Spinal cord (tissue), 10 donors: ENCODE results near the gene DRAP1. TPM values are rescaled to one million over a fixed set of nuclear protein-coding genes. Genes with fewer than 3 reads are reported as not detected.
A peak's percentile ranks its signal among the peaks of the same experiment; 100 is the strongest.

Experiments
- DNase-seq, 6 donors: peaks; one replicate each; pipeline versions ENCODE4 v3.0.0 to v3.0.0-alpha.2; 2013 to 2015; ENCODE audit warnings: low spot score in 6 of 6, low read depth in 4 of 6
- H3K27ac ChIP-seq: one replicate; pipeline ENCODE4 v1.5.1; 2013; ENCODE audit warnings: low read depth, low read length, control low read depth
- H3K27me3 ChIP-seq: one replicate; pipeline ENCODE4 v1.6.1; 2013; ENCODE audit warnings: low read length; ENCODE audit not compliant: control insufficient read depth, insufficient read depth
- H3K36me3 ChIP-seq: one replicate; pipeline ENCODE4 v1.6.1; 2013; ENCODE audit warnings: low read length; ENCODE audit not compliant: control insufficient read depth, insufficient read depth
- H3K4me1 ChIP-seq: one replicate; pipeline ENCODE4 v1.6.1; 2013; ENCODE audit warnings: low read length; ENCODE audit not compliant: control insufficient read depth, insufficient read depth
- H3K4me3 ChIP-seq: one replicate; pipeline ENCODE4 v1.5.1; 2013; ENCODE audit warnings: low read depth, low read length, control low read depth
- H3K9me3 ChIP-seq: one replicate; pipeline ENCODE4 v1.6.1; 2013; ENCODE audit warnings: low read length; ENCODE audit not compliant: control insufficient read depth, insufficient read depth
- WGBS: methylation state at CpG from one replicate; pipeline ENCODE4 v1.1.5; 2013; ENCODE audit warnings: missing lambda C conversion rate; ENCODE audit not compliant: insufficient coverage; 5-methylcytosine and 5-hydroxymethylcytosine counted together
- polyA plus RNA-seq, 2 donors: library from polyadenylated mRNA; unstranded; fragments of 120-200 nt; gene quantifications; one replicate each; pipeline ENCODE4 v1.2.1, GENCODE V29; 2013; ENCODE audit not compliant: insufficient read length in 2 of 2
- total RNA-seq, 2 donors: library from RNA; depleted of rRNA in 1 of 2; stranded (reverse); fragments of 120-200 nt in 1 of 2; fragments of >200 nt in 1 of 2; gene quantifications; one replicate each; pipeline versions ENCODE4 v1.2.3 to v1.2.4, GENCODE V29; 2013 to 2014
- donor health status: healthy.

Gene DRAP1
- total and polyA plus RNA-seq, 4 donors: 46.4 to 183 (median 152) TPM

DNA sequence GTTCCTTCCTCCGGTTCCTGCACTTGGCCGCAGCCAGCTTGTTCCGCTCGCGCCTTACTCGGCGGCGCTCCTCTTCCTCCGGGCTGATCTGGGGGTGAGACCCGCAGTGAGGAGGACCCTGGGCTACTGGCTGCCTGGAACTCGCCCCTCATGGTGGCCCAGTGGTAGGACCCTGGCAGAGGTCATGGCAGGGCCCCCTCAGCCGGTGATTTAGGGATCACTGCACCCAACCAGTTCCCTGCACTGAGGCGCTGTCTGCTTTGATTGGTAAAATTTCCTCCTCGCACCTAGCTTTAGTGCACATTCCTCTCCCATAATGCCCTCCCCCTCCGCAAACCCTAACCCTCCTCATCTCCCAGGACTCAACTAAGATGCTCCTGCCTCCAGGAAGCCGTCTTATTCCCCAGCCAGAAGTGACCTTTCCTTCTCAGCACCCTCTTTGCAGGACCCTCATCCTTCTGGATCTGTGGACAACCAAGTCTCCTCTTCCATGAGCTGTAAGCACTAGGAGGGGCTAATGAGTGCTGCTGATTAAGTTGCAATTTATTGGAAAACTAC is 25.1 kb upstream of the DRAP1 start:
- H3K4me1 ChIP-seq: peaks cover 43% of the 10 kb centered on the region
- peaks cover 2% of the 10 kb centered on the region for H3K36me3 ChIP-seq
- DNase-seq: no peak
- peaks cover 30% of the 10 kb centered on the region for H3K27me3 ChIP-seq
- 81% methylated on average over 14 of the region's 16 CpGs for WGBS
- peak overlapping the region; percentile 67 for H3K27ac ChIP-seq
- H3K4me3 ChIP-seq: no peak overlapping the region
- no peaks in the 10 kb centered on the region for H3K9me3 ChIP-seq

DNA sequence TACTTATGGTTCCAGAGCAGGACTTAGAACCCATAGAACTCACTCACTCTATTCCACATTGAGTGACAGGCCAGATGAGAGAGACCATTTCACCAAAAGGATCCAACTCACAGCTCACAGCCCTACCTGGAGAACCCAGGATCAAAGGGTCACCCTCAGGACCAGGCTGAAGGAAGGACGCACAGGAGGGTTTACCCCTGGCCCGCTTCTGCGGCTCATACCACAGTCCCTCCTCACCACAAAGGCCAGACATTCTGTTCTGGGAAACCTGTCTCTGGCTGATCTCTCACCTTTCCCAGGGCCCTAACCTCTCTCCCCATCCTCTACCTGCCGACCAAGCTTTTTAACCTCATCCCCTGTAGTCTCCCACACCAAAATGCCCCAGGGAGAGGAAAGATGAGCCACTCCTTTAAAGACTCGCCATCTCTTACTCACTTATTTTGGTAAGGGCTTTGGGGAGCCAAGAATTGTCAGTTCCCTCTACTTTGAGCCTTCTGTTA is 23.7 kb upstream of the DRAP1 start:
- Histone ChIP-seq H3K4me3 (no peak overlapping the region), H3K27me3 (peaks cover 44% of the 10 kb centered on the region), H3K27ac (no peak overlapping the region), H3K36me3 (peaks cover 2% of the 10 kb centered on the region), H3K4me1 (peaks cover 48% of the 10 kb centered on the region), H3K9me3 (no peaks in the 10 kb centered on the region)
- DNase-seq: no peak
- 90% methylated on average over 3 of the region's 5 CpGs for WGBS

DNA sequence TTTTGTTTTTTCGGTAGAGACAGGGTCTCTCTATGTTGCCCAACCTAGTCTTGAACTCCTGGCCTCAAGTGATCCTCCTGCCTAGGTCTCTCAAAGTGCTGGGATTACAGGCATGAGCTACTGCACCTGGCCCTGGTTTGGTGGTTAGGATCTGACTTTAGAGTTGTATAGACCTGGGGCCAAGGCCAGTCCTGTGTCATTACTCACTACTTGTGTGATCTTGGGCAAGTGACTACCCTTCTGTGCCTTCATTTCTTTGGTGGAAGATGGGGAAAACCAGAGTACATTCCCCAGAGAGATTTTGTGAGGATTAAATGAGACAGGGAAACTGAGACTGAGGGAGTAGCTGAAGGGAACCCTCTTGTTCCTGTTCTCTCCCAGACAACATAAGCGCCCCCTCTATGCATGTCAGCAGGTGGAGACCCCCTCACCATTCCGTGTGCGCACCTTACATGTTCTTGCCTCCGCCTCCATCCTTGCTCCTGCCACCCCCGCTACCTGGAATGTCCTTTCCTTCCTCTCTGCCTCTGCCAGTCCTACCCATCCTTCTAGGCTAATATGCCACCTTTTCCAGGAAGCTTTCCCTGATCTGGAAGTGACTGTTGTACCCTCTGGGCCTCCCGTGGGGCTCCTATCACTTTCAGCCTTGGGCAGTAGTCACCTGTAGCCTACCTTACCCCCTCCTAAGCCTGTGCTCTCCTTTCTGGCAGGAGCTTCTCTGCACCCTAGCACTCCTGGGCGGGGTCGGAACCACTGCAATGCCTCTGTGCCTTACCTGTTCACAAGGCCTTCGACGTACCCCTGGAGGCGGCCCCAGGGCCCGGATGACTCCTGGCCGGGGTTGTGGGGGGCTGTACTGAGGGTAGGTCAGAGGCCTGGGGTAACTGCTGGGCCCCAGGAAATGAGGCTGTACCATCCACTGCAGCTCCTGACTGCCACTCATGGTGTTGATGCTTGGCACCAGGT is 22.9 kb upstream of the DRAP1 start:
- WGBS: 86% methylated on average over 14 of the region's 14 CpGs
- H3K4me3 ChIP-seq: no peak overlapping the region
- peaks cover 52% of the 10 kb centered on the region for H3K27me3 ChIP-seq
- no peak overlapping the region for H3K27ac ChIP-seq
- H3K9me3 ChIP-seq: no peaks in the 10 kb centered on the region
- no peak for DNase-seq
- peaks cover 46% of the 10 kb centered on the region for H3K4me1 ChIP-seq
- peaks cover 2% of the 10 kb centered on the region for H3K36me3 ChIP-seq

DNA sequence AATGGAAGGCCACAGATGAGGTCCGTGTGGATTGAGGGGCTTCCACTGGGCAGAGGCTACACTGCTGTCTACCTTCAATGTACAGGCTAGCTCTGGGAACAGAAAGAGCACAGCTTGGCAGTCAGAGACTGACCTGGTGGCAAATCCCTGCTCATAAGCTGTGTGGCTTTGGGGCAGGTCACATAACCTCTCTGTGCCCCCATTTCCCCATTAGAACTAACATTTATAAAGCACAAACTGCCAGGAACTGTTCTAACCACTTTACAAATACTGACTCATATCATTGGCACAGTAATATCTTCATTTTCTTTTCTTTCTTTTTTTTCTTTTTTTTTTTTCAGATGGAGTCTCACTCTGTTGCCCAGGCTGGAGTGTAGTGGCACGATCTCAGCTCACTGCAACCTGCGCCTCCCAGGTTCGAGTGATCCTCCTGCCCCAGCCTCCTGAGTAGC is 22.2 kb upstream of the DRAP1 start:
- Histone ChIP-seq H3K9me3 (no peaks in the 10 kb centered on the region), H3K4me1 (peaks cover 38% of the 10 kb centered on the region), H3K27ac (no peak overlapping the region), H3K27me3 (peaks cover 58% of the 10 kb centered on the region), H3K36me3 (no peaks in the 10 kb centered on the region), H3K4me3 (no peak overlapping the region)
- no peak for DNase-seq
- WGBS: 94% methylated on average over 4 of the region's 4 CpGs

DNA sequence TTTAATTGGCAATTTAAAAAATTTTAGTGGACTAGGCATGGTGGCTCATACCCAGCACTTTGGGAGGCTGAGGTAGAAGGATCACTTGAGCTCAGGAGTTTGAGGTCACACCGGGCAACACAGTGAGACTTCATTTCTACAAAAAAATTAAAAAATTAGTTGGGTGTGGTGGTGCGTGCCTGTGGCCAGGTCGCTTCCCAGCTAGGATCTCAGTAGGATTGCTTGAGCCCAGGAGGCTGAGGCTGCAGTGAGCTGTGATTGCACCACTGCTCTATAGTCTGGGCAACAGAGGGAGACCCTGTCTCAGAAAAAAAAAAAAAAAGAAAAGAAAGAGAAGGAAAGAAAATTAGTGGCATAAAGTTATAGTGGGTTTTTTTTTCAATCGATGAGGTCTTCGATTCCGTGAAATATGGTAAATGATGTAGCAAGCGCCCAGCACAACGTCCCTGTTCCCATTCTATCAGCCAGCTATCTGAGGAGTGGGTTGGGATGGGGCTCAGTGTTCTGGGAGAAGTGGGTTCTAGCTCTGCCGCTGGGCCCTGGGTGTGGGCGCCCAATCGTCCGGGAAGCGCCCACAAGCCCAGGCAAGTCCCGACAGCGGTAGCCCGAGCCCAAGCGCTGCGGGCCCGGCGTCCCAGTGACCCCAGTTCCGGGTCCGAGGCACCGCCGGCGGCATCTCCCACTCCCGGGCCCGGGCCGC is 20.4 kb upstream of the DRAP1 start:
- Histone ChIP-seq H3K36me3 (no peaks in the 10 kb centered on the region), H3K27me3 (peaks cover 70% of the 10 kb centered on the region), H3K4me3 (no peak overlapping the region), H3K4me1 (peaks cover 21% of the 10 kb centered on the region), H3K9me3 (no peaks in the 10 kb centered on the region), H3K27ac (no peak overlapping the region)
- 21% methylated on average over 27 of the region's 28 CpGs for WGBS
- no peak for DNase-seq

DNA sequence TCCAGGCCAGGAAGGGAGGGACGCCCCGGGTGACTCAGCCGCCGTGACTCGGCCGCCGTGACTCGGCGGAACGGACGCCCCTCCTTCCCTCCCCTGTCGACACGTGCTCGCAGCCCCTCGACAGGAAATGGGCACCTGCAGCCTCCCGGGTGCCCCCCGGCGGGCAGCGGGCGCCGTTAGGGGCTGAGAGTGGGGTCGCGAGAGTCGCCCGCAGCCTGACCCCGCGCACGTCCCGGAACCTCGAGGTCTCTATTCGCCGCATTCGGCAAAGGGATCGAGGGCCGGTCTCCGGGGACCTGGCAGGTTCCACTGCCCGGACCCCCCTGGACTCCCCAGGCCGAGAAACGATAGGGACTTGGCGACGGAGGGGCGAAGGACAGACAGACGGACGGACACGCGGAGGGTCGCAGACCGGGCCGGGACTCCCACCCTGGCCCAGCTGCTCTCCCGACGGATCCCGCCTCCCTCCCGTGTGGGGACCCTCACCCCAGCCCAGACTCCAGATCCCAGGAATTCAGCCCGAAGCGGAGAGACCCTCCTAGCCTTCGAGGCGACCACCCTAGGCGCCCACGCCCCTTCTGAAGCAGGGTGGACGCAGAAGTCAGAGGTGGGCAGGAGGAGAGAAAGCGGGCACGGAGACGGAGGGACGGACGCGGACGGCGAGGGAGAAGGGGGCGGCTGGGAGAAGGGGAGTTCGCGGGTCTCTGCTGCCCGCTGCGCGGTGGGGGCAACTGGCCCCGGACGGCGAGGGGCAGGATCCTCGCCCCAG is 19.7 kb upstream of the DRAP1 start:
- H3K27me3 ChIP-seq: peaks cover 70% of the 10 kb centered on the region
- peaks cover 18% of the 10 kb centered on the region for H3K4me1 ChIP-seq
- H3K4me3 ChIP-seq: no peak overlapping the region
- H3K36me3 ChIP-seq: no peaks in the 10 kb centered on the region
- no peak overlapping the region for H3K27ac ChIP-seq
- whole genome bisulfite sequencing: 2% methylated on average over 74 of the region's 78 CpGs
- no peak for DNase-seq
- no peaks in the 10 kb centered on the region for H3K9me3 ChIP-seq

DNA sequence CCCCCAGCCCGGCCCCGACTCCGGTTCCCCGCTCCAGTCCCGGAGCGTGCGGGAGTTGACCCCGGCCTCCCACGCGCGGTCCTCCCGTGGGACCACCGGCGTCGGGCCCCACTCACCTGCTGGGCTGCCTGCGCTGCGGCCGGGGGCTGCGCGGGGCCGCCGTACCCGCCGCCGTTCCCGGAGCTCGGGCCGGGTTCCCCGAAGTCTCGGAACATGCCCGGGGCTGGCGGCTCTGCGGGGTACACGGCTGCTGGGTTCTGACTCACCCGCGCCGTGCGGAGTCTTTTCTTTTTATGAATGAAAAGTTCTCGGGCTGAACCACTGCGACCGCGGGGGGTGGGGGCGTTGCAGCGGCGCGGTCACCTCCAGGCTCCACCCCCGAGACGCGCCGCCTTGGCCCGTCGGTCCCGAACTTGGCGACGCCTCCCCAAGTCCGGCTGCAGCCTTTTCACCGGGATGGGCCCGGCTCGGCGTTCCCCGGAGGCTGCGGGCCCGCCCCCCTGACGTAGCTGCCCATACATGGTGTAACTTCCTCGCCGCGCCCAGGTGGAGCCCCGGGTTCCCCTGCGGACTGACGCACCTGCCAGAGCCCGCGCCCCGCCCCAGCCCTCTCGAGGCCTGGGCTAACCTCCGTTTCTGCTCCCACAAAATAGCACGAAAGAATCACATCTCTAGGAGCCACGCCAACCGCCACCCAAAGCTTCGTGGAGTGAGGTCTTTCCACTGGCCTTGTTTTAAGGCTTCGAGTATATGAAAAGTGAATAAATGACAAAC is 18.9 kb upstream of the DRAP1 start, which contains the start of gene FOSL1:
Gene FOSL1 (minus strand): TSS at position 264 of the 774 bp plus-strand sequence. CDS start 49 bp downstream, at position 215.
- Histone ChIP-seq H3K4me1 (peaks cover 18% of the 10 kb centered on the region), H3K36me3 (no peaks in the 10 kb centered on the region), H3K9me3 (no peaks in the 10 kb centered on the region), H3K27me3 (peaks cover 70% of the 10 kb centered on the region), H3K4me3 (peak within 1 kb of the TSS; percentile 18), H3K27ac (no peak within 1 kb of the TSS)
- DNase-seq: peak in 2 of 6 donors; percentile 29 to 59
- under 1% methylated on average over 72 of the region's 80 CpGs for WGBS

DNA sequence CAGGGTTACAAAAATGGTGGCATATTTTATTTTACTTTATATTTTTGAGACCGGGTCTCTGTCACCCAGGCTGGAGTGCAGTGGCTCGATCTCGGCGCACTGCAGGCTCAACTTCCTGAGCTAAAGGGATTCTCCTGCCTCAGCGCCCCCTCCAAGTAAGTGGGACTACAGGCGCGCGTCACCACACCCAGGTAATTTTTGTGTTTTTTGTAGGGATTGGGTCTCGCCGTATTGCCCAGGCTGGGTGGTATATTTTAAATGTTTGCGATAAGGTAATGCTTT is 18.4 kb upstream of the DRAP1 start:
- DNase-seq: no peak

More for the DNA sequence above, 18.4 kb upstream of the DRAP1 start:
- H3K27me3 ChIP-seq: peaks cover 68% of the 10 kb centered on the region
- H3K9me3 ChIP-seq: no peaks in the 10 kb centered on the region
- no peaks in the 10 kb centered on the region for H3K36me3 ChIP-seq
- H3K27ac ChIP-seq: no peak overlapping the region
- H3K4me1 ChIP-seq: peaks cover 18% of the 10 kb centered on the region
- WGBS: no CpG with 5 or more reads among the region's 11 CpGs
- H3K4me3 ChIP-seq: peak overlapping the region; percentile 18
